Cardiac atrium fibroblast (primary cell): ENCODE results near the gene EMP1. TPM values are rescaled to one million over a fixed set of nuclear protein-coding genes. Genes with fewer than 3 reads are reported as not detected.

Source experiments
- total RNA-seq: library from RNA; depleted of rRNA; stranded (reverse); fragments of >200 nt; gene quantifications from 2 replicates; pipeline ENCODE4 v1.2.3, GENCODE V29; 2015

Gene EMP1, protein sequence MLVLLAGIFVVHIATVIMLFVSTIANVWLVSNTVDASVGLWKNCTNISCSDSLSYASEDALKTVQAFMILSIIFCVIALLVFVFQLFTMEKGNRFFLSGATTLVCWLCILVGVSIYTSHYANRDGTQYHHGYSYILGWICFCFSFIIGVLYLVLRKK
- 548 and 646 TPM in 2 replicates for total RNA-seq

DNA sequence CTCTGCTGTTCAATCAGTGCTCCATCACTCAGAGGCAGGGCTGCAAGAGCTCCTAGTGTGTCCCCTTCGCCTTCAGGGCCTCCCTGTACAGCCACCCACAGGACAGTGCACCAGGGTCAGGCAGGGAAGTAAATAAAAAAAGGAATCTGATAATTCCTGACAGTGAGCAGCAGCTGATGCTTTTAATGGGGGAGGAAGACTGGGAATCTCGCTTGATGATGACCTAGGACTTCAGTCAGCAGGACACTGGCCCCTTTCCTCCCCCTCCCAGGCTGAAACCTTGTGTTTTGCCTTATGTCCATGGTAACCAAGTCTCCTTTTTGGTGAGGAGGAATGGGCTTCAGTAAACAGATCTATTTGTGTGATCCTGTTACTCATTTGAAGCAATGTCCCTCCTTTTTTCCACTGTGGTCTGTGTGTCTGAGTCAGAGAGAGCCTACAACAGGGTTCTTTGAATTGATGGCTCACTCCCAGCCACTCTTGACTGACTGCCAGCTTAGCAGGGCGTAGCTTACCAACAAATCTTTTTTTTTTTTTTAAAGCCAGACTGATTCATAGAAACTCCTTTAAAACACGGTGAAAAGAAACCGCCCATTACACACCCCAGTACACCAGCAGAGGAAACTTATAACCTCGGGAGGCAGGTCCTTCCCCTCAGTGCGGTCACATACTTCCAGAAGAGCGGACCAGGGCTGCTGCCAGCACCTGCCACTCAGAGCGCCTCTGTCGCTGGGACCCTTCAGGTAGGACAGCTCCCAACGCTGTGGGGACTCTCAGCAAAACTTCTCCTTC lies at the start of gene EMP1:
Gene EMP1 (plus strand): TSS at position 597 of the 792 bp plus-strand sequence. CDS start 14,785 bp downstream, outside the sequence.

Other genes with a start within 250 kb of the EMP1 start
- gene GPRC5D, start 244.6 kb upstream of the EMP1 start, total RNA-seq: not detected in 2 replicates
- 15.9 and 39.2 TPM in 2 replicates for gene HEBP1, start 196.5 kb upstream of the EMP1 start, total RNA-seq
- gene FAM234B, start 152.3 kb upstream of the EMP1 start, total RNA-seq: 7.2 and 7.5 TPM in 2 replicates
- 1.1 and 4.5 TPM in 2 replicates for gene GSG1, start 93.1 kb upstream of the EMP1 start, total RNA-seq